Measurements from ENCODE around the gene CYP3A4.
"Not testable (repeated sequence)": the region's sequence is repeated elsewhere in the genome, so short reads cannot be mapped to it uniquely, and the experiment has no call there.

The CYP3A4 gene

DNA sequence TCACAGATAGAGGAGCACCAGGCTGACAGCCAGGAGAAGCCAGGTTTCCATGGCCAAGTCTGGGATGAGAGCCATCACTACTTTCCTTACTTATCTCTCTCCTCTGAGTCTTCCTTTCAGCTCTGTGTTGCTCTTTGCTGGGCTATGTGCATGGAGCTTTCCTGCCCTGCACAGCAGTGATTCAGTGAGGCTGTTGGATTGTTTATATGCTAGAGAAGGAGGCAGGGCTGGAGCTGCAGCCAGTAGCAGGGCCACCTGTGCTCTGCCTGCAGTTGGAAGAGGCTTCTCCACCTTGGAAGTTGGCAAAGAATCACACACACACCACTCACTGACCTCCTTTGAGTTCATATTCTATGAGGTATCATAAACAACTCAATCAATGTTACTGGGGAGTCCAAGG lies at the start of gene CYP3A4:
TSS of gene CYP3A4 (minus strand) at position 178 of the 400 bp plus-strand sequence. CDS start at position 75, 103 bp downstream.
- DNase-seq = no peak

DNA sequence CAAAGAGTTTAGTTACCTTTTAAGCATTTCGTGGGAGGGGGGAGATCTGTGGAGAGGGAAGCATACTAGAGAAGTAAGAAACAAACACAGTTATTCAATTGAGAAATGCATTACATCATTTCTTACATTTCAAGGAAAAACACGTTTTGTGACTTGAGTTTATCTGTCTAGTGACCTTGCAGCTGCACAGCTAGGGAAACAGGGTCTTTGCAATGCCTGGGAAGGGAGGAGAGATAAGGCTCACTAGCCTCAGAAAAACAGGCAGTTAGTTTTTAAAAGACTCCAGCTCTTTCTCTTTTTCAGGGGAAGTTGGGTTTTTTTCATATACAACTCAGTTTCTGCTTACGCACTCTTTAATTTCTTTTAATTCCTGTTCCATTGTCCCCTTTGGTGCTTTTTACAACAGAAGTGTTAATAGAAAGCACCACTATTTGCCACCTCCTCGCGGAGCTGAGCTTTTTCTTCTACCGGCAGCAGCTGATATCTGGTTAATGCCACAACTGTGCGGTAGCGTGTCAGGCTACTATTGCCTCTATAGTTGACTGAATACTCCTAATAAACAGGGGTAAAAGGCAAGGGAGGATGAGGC lies 49.4 kb upstream of the CYP3A4 start:
- DNase-seq = no peak

DNA sequence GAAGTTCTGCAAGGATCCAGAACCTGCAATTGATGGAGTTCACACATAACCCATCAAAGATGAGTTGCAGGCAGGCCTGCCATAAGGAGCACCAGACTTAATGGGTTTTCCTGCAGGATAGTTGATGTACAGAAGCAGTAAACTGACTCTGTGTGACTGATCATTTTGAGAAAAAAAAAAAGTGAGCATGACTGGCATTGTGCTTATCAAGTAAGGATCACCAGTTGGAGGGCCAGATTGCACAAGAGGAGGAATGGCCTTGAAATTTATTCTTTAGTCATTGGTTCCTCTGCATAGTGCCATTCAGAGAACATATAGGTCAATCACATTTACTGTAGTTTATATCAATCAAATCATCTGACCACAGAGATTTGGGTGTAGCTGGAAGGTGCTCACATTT lies 47.6 kb upstream of the CYP3A4 start:
- no peak for DNase-seq

DNA sequence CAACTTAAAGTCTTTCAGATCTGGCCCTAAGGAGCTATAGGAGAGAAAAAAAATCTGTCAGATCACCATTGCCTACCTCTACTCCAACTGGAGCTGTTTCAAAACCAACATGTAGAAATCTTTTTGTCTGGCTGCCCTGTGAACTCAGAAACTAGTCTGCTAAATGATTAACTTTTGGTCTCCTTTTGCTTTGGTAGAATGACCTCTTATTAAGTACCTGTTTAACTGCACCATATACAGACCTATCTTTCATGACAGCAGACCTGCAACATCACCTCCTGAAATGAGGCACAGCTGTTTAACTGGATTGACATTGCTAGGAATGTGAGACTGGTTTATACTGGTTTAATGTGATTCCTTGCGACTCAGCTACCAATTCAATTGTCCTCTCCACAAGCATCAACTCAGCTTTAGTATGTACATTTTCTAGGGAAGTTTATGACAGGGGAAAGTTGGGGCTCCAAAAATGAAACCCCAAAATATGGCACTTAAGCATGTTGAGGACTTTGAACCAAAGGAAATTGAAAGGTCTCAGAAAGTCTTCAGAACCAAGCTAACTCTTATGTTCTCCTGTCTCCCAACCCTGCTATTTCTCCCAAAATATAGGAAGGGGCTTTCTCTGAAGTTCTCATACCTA lies 45.7 kb upstream of the CYP3A4 start:
- DNase-seq = no peak

DNA sequence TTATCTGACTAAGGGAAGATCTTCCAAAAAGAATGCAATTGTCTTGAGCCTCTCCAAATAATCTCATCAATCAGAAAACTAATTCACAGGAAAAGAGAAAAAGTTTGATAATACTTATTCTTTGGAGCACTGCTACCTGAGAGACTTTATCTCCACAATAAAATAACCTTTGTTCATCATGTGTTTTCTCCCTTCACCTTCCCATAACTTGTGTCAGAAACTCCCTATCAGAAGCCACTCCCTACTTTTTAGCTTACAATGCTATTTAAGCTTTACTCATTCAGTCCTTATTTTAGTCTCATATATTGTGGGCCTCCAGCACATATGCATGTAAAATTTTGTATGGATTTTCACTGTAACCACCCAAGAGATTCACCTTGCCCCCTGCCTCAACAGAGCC lies 44.8 kb upstream of the CYP3A4 start:
- DNase-seq = no peak

DNA sequence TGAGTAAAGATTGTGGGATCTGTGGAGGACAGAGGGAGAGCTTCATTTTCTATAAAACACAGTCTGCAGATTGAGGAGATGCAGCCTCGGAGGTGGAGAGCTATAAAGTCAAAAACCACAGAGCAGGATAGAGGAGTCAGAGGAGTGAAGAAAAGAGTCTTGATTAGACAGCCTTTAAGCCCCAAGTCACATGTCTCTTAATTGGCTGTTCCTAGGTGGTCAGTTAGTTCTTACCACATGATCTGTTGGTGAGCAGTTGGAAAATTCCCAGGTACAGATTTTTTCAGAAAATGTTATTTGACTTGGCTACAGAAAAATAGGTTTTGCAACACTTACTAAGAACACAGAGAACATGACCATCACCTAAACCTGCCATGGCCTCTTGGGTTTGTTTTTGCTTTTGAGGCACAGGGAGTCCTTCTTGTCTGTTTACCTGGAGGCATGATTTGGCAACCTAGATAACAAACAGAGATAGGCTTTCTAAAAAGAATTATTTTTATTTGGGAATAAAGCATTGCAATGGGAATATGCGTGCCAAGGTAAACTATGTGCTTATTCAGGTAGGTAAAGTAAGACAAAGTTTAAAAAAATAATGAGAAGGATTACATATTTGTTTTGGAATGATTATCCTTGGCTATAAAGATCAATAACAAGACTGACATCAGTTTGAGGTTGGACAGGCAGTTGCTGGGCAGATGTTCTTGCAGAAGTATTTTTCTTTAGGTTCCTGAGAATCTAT lies 43.2 kb upstream of the CYP3A4 start:
- no peak for DNase-seq

DNA sequence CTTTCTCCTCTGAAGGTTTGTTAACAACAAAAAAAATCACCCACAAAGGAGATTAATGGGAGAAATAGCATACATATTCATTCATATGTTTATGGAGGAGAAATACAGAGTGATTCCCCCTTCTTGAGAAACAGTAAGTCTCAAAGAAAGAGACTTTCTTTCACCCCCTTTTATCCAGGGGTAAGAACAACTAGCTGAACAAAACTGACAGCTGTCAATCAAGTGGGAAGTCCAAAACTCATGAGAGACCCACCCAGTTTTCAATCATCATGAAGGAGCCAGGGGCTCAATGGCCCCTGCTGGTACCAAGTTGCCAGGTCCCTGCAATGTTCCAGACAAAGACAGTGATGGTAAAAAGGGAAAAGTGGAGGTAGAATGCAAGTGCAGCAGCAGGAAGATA lies 41.9 kb upstream of the CYP3A4 start:
- no peak for DNase-seq

DNA sequence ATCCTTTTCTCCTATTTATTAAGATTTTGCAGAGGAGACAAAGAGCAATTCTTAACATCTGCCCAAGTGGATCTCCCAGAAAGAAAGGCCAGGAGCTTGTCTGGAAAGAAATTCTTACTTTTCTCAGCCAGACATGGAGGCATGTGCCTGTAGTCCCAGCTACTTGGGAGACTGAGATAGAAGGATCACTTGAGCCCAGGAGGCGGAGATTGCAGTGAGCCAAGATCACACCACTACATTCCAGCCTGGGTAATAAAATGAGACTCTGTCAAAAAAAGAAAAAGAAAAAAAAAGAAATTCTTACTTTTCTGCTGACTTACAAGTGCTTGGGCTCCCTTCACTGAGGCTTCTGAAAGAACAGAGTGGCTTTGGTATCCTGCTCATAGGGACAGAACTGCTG lies 41.5 kb upstream of the CYP3A4 start:
- no peak for DNase-seq

DNA sequence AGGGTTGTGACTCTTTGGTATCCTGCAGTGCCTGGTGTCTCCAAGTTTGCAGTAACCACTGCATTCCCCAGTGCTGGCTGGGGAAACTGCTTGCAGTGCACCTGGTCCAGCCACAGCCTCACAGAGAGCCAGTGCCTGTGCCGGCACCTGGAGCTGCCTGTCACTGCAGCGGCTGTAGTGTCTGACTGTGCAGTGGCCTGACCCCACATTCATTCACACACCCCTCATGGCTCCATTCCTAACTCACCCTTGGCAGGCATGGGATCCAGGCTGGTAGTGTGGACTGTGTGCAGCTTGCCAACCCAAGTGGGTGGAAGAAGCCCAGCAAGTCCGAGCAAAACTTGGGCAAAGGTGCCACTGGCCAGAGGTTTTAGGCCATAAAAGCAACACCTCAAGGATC lies 40.1 kb upstream of the CYP3A4 start:
- no peak for DNase-seq

DNA sequence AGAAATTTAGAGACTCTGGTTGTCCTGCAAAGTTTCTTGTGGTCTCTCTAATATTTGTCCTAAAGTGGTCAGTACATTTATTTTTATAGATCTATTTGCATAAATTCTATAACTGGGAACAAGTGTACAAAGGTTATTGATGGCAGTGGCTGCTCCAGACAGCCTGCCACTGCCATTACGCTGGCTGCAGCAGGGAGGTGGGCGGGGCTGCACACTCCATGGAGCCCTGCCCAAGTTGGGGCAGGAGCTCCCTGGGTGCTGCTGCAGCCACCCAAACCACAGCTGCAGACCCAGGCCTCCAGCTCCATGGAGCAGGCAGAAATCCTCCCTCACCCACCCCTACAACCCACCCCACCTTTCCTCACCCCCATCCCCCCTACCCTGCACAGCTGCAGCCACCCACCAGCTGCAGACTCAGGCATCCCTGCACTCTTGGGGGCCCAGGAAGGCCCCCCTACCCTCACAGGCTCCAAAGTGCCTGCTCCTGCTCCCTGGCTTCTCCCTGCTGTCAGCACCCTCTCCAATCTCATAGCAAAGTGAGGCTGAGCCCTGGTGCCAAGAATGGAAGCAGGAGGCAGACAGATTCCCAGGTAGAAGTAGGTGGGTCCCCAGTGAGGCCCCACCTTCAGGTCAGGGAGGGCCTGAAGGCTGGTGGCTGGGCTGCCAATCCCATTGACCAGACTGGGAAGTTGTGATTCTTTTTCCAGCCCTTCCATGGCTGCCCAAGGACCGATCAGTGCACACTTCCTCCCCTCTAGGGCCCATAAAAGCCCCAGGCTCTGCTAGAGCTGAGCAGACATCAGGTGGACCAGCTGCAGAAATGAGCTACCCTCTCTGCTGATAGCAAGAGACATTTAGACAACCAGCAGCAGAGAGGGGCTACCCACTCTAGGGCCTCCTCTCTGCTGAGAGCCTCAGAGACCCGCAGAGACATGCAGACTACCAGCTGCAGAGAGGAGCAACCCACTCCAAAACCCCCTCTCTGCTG lies 39.0 kb upstream of the CYP3A4 start:
- no peak for DNase-seq

DNA sequence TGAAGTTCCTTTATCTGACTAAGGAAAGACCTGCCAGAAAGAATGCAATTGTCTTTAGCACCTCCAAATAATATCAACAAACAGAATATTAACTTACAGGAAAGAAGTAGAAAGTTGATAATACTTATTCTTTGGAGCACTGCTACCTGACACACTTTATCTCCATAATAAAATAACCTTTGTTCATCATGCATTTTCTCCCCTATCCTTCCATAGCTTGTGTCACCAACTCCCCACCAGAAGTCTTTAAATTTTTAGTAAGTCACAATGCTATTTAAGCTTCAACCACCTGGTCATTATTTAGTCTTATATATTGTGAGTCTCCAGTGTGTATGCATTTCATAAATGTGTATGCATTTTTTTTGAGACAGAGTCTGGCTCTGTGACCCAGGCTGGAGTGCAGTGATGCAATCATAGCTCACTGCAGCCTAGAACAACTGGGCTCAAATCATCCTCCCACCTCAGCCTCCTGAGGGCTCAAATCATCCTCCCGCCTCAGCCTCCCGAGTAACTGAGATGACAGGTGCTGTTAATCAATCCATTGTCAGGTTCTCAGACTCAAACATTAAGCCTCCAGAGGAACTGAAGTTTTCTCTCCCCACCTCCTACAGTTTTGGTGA lies 36.5 kb upstream of the CYP3A4 start:
- DNase-seq = no peak

DNA sequence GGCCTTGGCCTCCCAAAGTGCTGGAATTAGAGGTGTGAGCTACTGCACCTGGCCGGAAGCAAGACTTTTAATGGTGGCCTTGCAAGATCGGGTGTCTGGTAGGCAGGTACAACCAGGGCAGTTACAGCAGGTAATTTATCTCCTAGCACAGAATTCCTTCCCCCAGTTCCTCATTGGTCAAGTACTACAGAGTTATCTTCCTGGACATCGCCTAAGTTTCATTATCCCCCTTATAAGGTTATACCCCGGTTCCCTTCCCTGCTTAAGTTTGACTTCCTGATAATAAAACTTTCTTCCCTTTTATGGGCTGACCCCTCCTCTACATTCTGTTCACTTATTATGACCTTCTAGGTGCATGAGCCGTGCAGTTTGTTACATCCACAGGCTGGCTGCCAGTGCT lies 24.8 kb upstream of the CYP3A4 start:
- DNase-seq = no peak

DNA sequence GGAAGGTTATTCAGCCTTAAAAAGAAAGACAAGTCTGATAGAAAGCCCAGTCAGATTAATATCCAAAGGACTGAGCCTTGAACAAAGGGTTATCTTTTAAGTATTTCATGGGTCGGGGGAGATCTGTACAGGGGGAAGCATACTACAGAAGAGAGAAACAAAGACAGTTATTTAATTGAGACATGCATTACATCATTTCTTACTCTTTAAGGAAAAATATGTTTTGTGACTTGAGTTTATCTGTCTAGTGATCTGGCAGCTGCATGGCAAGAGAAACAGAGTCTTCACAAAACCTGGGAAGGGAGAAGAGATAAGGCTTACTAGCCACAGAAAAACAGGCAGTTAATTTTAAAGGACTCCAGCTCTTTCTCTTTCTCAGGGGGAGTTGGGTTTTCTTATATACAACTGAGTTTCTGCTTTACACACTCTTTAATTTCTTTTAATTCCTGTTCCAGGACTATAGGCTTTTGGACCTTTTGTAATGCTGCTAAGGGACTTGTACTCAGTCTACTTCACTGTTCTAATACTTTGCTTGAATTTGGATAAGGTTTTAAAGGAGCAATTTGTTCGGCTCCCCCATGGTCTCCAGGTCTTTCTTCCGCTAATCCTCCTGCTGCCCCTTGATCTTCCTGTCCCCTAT lies 23.0 kb upstream of the CYP3A4 start:
- DNase-seq = no peak

DNA sequence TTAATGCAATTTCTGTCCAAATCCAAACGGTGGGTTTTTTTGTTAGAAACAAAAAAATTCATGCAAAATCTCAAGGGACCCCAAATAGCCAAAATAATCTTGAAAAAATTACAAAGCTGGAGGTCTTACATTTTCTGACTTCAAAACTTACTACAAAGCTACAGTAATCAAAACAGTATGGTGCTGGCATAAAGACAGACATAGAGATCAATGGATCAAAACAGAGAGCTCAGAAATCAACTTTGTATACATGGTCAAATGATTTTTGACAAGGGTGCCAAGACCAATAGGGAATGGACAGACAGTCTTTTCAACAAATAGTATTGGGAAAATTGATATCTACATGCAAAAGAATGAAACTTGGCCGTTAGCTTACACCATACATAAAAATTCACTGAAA lies 21.7 kb upstream of the CYP3A4 start:
- DNase-seq = no peak

DNA sequence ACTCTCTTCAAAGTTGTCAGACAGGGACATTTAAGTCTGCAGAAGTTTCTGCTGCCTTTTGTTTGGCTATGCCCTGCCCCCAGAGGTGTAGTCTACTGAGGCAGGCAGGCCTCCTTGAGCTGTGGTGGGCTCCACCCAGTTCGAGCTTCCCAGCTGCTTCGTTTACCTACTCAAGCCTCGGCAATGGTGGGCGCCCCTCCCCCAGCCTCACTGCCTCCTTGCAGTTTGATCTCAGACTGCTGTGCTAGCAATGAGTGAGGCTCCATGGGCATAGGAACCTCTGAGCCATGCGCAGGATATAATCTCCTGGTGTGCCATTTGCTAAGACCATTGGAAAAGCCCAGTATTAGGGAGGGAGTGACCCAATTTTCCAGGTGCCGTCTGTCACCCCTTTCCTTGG lies 19.1 kb upstream of the CYP3A4 start:
- DNase-seq = not testable (repeated sequence)

DNA sequence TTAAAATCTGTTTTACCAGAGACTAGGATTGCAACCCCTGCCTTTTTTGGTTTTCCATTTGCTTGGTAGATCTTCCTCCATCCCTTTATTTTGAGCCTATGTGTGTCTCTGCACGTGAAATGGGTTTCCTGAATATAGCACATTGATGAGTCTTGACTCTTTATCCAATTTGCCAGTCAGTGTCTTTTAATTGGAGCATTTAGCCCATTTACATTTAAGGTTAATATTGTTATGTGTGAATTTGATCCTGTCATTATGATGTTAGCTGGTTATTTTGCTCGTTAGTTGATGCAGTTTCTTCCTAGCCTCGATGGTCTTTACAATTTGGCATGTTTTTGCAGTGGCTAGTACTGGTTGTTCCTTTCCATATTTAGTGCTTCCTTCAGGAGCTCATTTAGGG lies 17.4 kb upstream of the CYP3A4 start:
- DNase-seq = not testable (repeated sequence)

DNA sequence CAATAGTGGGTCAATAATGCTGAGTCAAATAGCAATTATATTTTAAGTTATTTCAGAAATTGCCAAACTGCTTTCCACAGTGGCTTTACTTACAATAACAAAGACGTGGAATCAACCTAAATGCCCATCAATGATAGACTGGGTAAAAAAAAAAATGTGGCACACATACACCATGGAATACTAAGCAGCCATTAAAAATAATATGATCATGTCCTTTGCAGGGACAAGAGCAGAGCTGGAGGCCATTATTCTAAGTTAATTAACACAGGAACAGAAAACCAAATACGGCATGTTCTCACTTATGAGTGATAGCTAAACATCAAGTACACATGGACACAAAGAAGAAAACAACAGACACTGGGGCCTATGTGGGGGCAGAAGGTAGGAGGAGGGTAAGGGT lies 15.0 kb upstream of the CYP3A4 start:
- DNase-seq = no peak

DNA sequence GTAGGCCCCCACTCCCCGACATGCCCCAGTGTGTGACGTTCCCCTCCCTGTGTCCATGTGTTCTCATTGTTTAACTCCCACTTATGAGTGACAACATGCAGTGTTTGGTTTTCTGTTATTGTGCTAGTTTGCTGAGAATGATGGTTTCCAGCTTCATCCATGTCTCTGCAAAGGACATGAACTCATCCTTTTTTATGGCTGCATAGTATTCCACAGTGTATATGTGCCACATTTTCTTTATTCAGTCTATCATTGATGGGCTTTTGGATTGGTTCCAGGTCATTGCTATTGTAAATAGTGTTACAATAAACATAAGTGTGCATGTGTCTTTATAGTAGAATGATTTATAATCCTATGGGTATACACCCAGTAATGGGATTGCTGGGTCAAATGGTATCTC lies 11.9 kb upstream of the CYP3A4 start:
- DNase-seq = not testable (repeated sequence)

DNA sequence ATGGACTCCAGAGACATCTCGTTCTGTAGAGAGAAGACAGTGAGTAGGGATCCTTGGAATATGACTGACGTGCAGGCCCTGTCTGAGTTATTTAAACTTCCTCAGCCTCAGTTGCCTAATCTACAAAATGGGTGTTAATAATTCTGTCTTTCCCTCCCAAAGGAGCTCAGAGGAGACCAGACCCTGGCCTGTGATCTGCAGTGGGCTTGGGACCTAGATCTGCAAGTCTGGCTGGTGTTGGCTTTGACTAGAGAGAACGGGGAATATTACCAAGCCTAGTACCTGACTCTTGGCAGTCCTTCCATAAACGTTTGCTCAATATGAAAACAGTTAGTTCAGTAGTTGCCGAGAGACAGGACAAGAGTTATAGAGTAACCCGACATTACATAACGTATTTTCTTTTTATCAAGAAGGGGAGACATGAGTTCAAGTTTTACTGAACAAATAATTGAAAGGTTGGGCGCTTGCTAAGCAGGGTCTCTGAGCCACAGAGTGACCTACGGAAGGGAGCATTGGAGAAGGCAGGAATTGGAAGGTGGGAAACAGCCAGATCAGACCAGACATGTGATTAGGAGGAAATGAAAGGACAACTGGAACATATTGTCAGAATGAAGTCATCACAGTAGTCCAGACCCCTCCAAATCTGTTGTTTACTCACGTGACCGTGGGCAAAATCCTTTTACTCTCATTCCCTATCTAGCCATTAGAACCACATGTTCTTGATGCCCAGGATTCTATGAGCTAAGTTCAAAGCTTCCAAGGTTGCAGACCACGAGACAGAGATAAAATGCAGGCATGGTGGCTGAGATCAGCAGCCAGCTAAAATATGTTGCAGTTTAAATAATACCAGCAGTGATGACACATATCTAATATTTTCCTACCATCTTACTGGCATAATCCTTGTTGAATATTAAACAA lies 10.9 kb upstream of the CYP3A4 start:
- DNase-seq = no peak

DNA sequence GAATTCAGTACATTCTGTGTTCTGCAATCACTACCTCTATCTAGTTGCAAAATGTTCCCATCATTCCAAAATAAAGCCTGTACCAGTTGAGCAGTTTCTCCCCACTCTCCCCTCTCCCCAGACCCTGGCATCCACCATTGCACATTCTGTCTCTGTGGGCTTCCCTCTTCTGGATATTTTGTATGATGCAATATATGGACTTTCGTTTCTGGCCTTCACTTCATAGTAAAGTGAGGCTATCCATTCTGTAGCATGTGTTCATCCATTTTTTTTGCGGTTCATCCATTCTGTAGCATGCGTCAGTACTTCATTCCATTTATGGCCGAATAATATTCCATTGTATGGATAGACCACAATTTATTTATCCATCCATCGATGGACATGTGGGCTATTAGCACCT lies 9.5 kb upstream of the CYP3A4 start:
- no peak for DNase-seq

DNA sequence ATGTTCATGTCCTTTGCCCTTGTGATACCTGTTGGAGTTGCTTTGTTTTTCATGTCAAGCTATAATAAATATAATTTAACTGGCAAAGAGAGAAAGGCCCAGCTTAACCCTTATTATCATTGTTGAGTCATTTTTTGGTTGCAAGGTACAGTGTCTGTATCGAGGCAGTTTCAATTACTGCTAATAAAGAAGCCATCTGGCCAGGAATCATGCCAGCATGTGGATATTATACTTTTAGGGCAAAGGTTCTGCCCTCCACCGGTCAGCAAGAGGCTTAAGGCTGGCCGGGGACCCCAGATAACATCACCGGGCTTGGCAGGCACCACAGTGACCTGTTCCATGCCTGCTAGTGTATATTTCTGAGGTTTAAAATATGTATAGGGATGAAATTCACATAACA lies 9.0 kb upstream of the CYP3A4 start:
- no peak for DNase-seq
